CD4-positive, alpha-beta T cell treated with Interleukin-15 for 4 hours (primary cell): ENCODE measurements around the gene LMAN2L.
A peak's percentile ranks its signal among the peaks of the same experiment; 100 is the strongest.

Experiments used
- DNase-seq: peaks from one replicate; pipeline ENCODE4 v3.0.0-alpha.2; 2020; ENCODE audit warnings: low spot score

The LMAN2L gene

GRCh38 chr2:96760036-96760985 is 20.4 kb upstream of the LMAN2L start, which contains the start of gene CNNM4:
Gene CNNM4, plus strand, starts transcription at chr2:96760902. Its CDS starts 98 bp downstream, at chr2:96761000.
- DNase-seq = peak; percentile 88

GRCh38 chr2:96759548-96759947 is 19.7 kb upstream of the LMAN2L start:
- no peak for DNase-seq

DNA sequence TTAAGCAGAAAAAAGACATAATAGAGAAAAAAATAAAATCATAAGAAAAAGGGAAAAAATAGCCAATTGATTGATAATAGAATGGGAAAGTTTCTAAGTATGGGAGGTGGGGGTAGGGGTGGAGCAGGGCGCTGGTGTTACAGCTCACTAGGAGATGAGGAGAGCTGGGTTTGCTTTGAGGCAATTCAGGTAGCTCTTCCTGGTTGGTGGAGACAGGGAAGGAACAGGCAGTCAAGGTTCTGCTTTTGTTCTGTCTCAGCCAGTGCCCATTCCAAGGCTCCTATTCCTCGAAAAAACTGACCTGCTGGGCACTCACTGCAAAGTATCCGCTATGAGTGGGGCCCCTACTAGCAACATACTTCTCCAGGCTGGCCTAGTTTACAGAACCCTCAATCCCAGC is 19.1 kb upstream of the LMAN2L start:
- no peak for DNase-seq

DNA sequence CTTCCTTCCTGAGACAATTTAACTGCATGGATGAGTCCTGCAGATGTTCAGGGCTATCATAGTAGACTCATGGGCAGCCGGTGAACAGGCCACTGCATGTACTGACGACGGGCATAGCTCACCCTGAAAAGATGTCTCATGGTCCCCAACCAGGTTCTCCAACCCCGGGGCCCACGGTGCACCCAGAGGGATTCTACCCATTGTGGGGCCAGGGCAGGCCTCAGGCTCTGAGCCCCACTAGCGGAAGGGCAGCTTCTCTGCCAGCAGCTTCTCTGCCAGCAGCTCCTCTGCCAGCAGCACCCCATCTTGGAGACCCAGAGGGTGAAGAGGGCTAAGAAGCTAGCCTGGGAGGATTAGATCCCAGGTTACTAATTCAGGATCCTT is 17.6 kb upstream of the LMAN2L start:
- DNase-seq = no peak

- no peak for DNase-seq
Measured at GRCh38 chr2:96756788-96757476, 17.1 kb upstream of the LMAN2L start.

- no peak for DNase-seq
Measured at GRCh38 chr2:96754317-96754716, 14.5 kb upstream of the LMAN2L start.

DNA sequence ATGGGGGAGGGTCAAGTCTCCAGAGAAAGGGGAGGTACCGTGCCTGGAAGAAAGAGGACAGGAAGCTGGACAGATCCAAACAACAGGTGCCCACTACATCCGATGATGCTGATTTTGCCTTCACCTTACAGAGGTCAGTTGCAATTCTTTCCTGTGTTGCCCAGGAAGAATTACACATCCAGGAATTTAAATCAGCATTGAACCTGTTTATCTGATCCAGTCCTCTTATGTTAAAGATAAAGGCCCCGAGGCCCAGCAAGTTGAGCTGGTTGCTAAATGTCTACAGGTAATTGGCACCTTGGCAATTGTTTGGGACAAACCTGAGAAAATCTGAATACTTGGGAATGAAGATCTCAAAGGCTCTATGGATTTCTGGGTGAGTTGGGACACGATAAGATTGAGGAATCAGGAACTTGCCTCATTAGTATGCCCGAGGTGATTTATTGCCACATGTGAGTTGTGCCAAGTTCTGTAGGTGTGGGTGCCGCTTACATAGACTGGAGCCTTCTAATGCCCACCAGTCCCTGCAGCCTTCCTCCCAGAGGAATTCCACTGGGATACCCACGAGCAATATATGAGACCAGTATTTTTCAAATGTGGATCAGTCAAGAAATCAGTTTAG is 13.9 kb upstream of the LMAN2L start:
- no peak for DNase-seq

DNA sequence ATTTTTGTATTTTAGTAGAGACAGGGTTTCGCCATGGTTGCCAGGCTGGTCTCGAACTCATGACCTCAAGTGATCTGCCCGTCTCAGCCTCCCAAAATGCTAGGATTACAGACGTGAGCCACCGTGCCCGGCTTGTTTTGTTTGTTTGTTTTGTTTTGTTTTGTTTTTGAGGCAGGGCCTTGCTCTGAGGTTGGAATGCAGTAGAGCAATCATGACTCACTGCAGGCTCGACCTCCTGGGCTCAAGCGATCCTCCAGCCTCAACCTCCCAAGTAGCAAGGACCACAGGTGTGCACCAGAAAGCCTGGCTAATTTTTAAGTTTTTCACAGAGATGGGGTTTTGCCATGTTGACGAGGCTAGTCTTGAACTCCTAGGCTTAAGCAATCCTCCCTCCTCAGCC is 11.9 kb upstream of the LMAN2L start:
- no peak for DNase-seq

- DNase-seq = no peak
Measured at GRCh38 chr2:96747061-96747617, 7.3 kb upstream of the LMAN2L start.

- DNase-seq = no peak
Measured at GRCh38 chr2:96739076-96739632, 710 bp downstream of the LMAN2L start.

DNA sequence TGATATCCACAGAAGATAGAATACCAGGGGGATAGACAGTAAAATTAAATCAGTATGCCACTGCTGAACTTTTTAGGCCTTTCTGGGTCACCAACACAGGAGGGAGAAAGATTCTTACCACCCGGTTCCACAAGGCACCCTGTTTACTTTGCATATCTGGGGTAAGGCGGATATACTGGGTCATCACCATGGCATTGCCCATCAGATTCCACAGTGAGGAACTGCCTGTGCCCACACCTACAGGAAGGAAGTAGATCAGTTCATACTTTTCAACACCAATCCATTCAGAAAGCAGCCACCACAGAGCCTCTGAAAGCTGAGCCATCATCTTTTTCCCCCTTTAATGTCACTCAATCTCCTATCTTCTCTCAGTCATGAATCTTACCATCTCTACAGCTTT is 2.0 kb downstream of the LMAN2L start:
- peak; percentile 26 for DNase-seq

GRCh38 chr2:96737251-96737650 is 2.6 kb downstream of the LMAN2L start:
- DNase-seq = no peak

- DNase-seq = no peak
Measured at GRCh38 chr2:96734880-96735583, 4.8 kb downstream of the LMAN2L start.

DNA sequence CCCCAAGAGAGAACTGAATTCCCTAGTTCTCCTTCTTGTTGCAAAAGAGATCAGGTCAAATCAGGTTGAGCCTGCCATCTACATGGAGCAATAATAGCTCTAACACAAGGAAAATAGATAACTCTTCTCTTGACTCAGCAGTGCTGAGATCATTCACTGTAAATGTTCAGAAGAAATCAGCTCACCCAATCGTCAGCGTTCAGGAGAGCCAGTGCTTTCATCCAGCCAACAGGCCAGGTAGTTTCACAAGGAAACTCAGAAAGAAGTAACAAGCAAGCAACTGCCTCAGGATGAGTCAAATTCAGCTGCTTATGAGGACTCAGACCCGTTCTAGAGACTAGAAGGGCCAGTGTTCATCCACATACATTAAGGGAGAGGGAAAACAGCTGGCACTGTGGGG is 5.9 kb downstream of the LMAN2L start:
- no peak for DNase-seq

DNA sequence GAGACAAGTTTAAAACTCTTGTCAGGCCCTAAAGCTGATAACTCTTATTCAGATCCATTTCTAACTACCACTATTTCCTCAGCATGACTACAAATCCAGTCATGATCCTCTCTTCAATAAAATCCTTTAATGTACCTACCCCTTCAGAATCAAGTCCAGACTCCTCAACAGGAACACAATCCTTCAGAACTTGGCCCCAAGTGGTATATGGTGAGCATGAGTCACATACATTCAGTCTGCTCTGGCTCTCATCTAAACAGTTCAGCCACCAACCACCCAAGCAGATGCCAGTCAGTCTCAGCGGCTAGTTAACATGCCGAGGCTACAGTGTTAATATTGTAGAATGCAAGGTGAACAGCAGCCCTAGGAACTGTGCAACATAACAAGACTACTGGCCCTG is 9.7 kb downstream of the LMAN2L start:
- DNase-seq = no peak

GRCh38 chr2:96729748-96730147 is 10.1 kb downstream of the LMAN2L start:
- DNase-seq = no peak

GRCh38 chr2:96727431-96727830 is 12.4 kb downstream of the LMAN2L start:
- no peak for DNase-seq

DNA sequence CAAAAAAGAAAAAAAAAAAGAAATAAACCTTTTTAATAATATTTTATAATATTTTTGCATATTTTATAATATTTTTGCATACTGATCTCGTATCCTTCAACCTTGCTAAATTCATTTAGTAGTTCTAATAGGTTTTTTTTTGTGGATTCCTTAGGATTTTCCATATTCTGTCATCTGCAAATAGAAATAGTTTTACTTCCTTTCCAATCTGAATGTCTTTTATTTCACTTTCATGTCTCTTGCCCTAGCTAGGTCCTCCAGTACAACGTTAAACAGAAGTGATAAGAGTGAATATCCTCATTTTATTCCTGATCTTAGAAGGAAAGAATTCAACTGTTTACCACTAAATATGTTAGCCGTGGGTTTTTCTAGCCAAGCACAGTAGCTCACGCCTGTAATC is 13.7 kb downstream of the LMAN2L start:
- DNase-seq = no peak

- no peak for DNase-seq
Measured at GRCh38 chr2:96716388-96716787, 23.5 kb downstream of the LMAN2L start.

GRCh38 chr2:96715658-96716057 is 24.2 kb downstream of the LMAN2L start:
- DNase-seq = no peak

DNA sequence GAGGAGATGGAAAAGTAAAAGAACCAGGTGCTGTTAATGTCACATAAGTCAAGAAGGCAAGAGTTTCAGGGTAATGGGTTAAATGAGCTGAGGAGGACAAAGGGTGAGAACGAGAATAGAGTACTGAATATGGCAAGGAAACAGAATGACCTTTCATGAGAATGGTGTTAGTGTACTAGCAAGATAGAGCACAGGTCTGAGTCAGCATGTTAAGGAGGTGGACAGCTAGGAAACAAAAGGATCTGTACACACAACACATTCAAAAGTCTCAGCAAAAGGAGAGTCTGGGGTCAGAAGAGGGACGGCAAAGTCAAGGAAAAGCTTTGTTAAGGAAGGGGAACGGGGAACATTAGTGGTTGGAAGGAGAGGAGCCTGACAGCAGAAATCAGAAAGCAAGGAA is 28.9 kb downstream of the LMAN2L start:
- DNase-seq = no peak
